AG09309 (cell line): Measurements from ENCODE around the gene MIS18A.

Source experiments
- DNase-seq: peaks from one replicate; pipeline ENCODE4 v3.0.0-alpha.2; 2010; ENCODE audit warnings: low read depth
- H3K4me3 ChIP-seq: 2 replicates; pipeline ENCODE4 v1.5.1; 2011; ENCODE audit warnings: mild to moderate bottlenecking, low read depth, low read length, moderate library complexity; ENCODE audit not compliant: control insufficient read depth
- CTCF ChIP-seq: IDR thresholded peaks from 2 replicates; pipeline ENCODE4 v1.5.1; 2011; ENCODE audit warnings: mild to moderate bottlenecking, low read depth, low read length, inconsistent platforms; ENCODE audit not compliant: insufficient read depth, control insufficient read depth; ENCODE audit errors: missing control alignments

Gene MIS18A, protein sequence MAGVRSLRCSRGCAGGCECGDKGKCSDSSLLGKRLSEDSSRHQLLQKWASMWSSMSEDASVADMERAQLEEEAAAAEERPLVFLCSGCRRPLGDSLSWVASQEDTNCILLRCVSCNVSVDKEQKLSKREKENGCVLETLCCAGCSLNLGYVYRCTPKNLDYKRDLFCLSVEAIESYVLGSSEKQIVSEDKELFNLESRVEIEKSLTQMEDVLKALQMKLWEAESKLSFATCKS

DNA sequence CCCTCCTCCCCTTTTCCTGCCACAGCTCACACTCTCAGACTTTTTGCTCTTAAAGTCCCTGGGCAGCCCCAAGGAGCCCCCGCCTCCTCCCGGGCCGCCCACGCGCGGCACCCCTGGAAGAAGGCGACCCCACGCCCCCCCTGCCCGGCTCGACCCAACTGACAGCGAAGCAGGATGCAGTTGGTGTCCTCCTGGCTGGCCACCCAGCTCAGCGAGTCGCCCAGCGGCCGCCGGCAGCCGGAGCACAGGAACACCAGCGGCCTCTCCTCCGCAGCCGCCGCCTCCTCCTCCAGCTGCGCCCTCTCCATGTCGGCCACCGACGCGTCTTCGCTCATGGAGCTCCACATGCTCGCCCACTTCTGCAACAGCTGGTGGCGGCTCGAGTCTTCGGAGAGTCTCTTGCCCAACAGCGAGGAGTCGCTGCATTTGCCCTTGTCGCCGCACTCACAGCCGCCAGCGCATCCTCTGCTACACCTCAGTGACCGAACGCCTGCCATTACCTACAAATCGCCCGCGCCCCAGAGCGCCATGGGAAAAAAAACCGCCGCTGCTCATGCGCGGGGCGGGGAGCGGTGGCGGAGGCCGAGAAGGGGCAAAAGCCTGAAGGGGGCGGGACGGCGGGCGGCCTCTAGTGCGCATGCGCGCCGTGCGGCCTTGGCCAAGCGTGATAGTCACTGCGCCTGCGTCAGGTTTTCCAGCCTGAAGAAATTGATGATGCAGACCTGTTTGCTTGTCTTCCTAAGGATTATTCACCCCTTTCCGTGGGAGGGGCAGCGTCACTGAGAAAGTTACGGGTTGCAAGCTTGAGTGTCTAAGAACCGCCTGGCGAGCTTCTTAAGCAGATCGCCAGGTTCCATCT lies at the start of gene MIS18A:
Gene MIS18A, minus strand, starts transcription at position 532 of the 859 bp plus-strand sequence. Its CDS starts 35 bp downstream, at position 497.
- peak; percentile 80 for DNase-seq
- TF ChIP-seq CTCF = no peak

DNA sequence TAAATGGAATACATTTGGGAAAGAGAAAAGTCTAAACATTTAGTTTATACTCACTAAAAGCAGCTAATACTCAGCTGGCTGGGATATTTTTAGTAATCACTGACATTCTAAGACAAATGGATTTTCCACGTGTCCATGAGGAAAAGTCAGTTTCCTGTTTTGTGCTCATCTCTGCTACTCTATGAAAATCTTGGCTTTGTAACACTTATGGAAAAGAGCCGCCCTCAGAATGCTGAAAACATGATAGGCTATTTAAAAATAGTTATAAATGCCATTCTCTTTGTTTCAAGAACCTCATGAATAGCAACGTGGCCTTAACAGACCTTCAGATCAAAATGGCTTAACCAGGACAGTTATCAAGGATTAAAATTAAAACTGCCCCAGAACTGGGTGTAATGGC lies 49.7 kb upstream of the MIS18A start:
- no peak overlapping the region for H3K4me3 ChIP-seq
- TF ChIP-seq CTCF = no peak
- DNase-seq = no peak

More for the DNA sequence above, at the start of gene MIS18A:
- H3K4me3 ChIP-seq = peak within 1 kb of the TSS; percentile 91

- no peak overlapping the region for H3K4me3 ChIP-seq
- TF ChIP-seq CTCF = no peak
- DNase-seq = no peak
These were observed 46.9 kb upstream of the MIS18A start for GRCh38 chr21:32325706-32326105.

DNA sequence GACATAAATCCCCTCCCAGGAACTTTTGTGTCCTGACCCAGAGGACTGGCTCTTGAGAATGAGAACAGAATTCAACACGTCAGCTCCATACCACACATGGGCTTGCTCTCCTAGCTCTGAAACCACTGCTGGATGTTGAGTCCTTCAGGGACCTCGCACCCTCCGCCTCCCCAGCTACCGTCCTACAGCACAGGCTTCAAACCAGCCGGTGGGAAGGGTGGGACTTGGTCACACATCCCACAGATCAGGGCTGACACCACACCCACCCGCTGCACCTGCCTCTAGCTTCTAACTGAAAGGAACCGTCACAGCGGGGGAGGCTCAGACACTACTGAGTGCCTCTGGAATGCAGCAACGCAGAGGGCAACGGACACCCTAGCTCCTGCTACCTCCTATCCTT lies 43.8 kb upstream of the MIS18A start:
- DNase-seq = no peak
- H3K4me3 ChIP-seq = no peak overlapping the region

GRCh38 chr21:32322103-32322502 lies 43.3 kb upstream of the MIS18A start:
- TF ChIP-seq CTCF = no peak
- no peak for DNase-seq

More for the DNA sequence above, 43.8 kb upstream of the MIS18A start:
- TF ChIP-seq CTCF = no peak

DNA sequence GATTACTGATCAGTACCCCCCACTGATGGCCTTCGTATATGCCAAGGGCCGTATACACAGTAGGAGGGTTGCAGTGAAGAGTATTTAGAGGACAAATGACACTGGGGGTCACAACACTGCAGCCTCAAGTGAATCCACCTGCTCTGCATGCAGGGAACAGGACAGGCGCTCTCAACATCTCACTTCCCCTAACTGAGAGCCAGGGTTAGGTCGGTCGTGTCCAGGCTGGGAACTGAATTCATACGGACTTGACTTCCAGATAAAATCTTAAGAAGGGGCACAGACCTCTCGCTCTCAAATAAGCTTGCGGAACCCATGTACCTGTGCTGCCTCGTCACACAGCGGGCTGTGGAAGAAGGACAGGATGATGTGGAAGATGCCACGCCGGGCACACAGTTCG lies 42.6 kb upstream of the MIS18A start:
- TF ChIP-seq CTCF = no peak
- no peak for DNase-seq
- no peak overlapping the region for H3K4me3 ChIP-seq

More at GRCh38 chr21:32322103-32322502, 43.3 kb upstream of the MIS18A start:
- no peak overlapping the region for H3K4me3 ChIP-seq
